ENCODE measurements around the gene WDR90. TPM values are rescaled to one million over a fixed set of nuclear protein-coding genes. Genes with fewer than 3 reads are reported as not detected.

WDR90 gene
- polyA plus RNA-seq, 2 of the 4 experiments (the other 2 are of a cell fraction) = 6.5 to 30.7 TPM

GRCh38 chr16:617855-618254 is 31.3 kb upstream of the WDR90 start:
- Histone ChIP-seq H3K27ac (no peak overlapping the region), H3K4me3 (no peak overlapping the region), H3K9me3 (no peaks in the 10 kb centered on the region), H3K4me2 (no peak overlapping the region), H3K4me1 (peaks cover 17% of the 10 kb centered on the region)
- 85% methylated on average over 16 of the region's 16 CpGs for WGBS (ENCODE audit: missing lambda C conversion rate)
- no peak for DNase-seq (ENCODE audit: low read depth in 1 of 2, low spot score in 1 of 2)
- ChIA-PET CTCF (interaction anchor here (0.6 kb wide), 1 partner anchor 383 kb away, joined by 5 read pairs; no protein-coding TSS in a partner anchor), POLR2A (no interaction called here)
- TF ChIP-seq RARB (CRISPR knock-in tag; IDR thresholded peaks at IDR 0.05) (no peak), MAZ (IDR thresholded peaks at IDR 0.05; ENCODE audit: borderline replicate concordance, low read depth, low read length) (no peak), RCOR1 (IDR thresholded peaks at IDR 0.05; ENCODE audit: low read depth, low read length) (no peak), ZSCAN20 (CRISPR knock-in tag; IDR thresholded peaks at IDR 0.05) (no peak), SMC3 (IDR thresholded peaks at IDR 0.05) (no peak), NR3C1 (IDR thresholded peaks at IDR 0.05) (no peak), CTCF (IDR thresholded peaks at IDR 0.05) (no peak)
- TF ChIP-seq, protein P1, sequence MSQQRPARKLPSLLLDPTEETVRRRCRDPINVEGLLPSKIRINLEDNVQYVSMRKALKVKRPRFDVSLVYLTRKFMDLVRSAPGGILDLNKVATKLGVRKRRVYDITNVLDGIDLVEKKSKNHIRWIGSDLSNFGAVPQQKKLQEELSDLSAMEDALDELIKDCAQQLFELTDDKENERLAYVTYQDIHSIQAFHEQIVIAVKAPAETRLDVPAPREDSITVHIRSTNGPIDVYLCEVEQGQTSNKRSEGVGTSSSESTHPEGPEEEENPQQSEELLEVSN (IDR thresholded peaks at IDR 0.05; ENCODE audit: borderline replicate concordance, low read depth) = no peak
- no peak for ATAC-seq
- no peak for FAIRE-seq

- TF ChIP-seq RNF2 (IDR thresholded peaks at IDR 0.05; ENCODE audit: borderline replicate concordance, low read depth) (no peak), CBX8 (IDR thresholded peaks at IDR 0.05) (no peak), HDAC2 (IDR thresholded peaks at IDR 0.05) (no peak), KDM5A (IDR thresholded peaks at IDR 0.05) (no peak), GATA3 (IDR thresholded peaks at IDR 0.05; ENCODE audit: borderline replicate concordance) (no peak), HEYL (CRISPR knock-in tag; IDR thresholded peaks at IDR 0.05) (no peak), SMC3 (IDR thresholded peaks at IDR 0.05) (no peak), RAD21 (conservative IDR thresholded peaks at IDR 0.05 in 1 of 2, IDR thresholded peaks at IDR 0.05 in 1 of 2) (no peak), JUN (IDR thresholded peaks at IDR 0.05) (no peak), CTCF (IDR thresholded peaks at IDR 0.05) (no peak), ZSCAN20 (CRISPR knock-in tag; IDR thresholded peaks at IDR 0.05) (no peak), MAFK (IDR thresholded peaks at IDR 0.05; ENCODE audit: partially characterized antibody) (no peak), RFX5 (IDR thresholded peaks at IDR 0.05) (no peak)
- no peak for DNase-seq (ENCODE audit: low read depth in 1 of 2, low spot score in 1 of 2)
- Histone ChIP-seq H3K4me1 (peaks cover 18% of the 10 kb centered on the region), H3K4me2 (no peak overlapping the region), H3K4me3 (no peak overlapping the region), H3K9me3 (no peaks in the 10 kb centered on the region), H3K27ac (no peak overlapping the region)
- CTCF ChIA-PET = interaction anchor here (1.3 kb wide), 1 partner anchor 41 kb away, joined by 4 read pairs; no protein-coding TSS in a partner anchor
- 90% methylated on average over 16 of the region's 20 CpGs for WGBS (ENCODE audit: missing lambda C conversion rate)
- POLR2A ChIA-PET = no interaction called here
- FAIRE-seq = no peak
- no peak for ATAC-seq
These were observed 29.6 kb upstream of the WDR90 start for GRCh38 chr16:619476-620100.
